ENCODE measurements around the gene SRGAP2C.
"Not testable (repeated sequence)": the region's sequence is repeated elsewhere in the genome, so short reads cannot be mapped to it uniquely, and the experiment has no call there.

SRGAP2C gene

GRCh38 chr1:121386319-121386948 lies 201.7 kb downstream of the SRGAP2C start:
- not testable (repeated sequence) for DNase-seq

GRCh38 chr1:121389895-121390560 lies 205.3 kb downstream of the SRGAP2C start:
- not testable (repeated sequence) for DNase-seq

GRCh38 chr1:121392130-121392529 lies 207.4 kb downstream of the SRGAP2C start:
- not testable (repeated sequence) for DNase-seq

GRCh38 chr1:121395718-121396201 lies 211.0 kb downstream of the SRGAP2C start:
- not testable (repeated sequence) for DNase-seq

- peak in 1 of 2 donors; percentile 27 for DNase-seq
Measured at GRCh38 chr1:121396335-121397081, 211.7 kb downstream of the SRGAP2C start.

- DNase-seq = not testable (repeated sequence)
Measured at GRCh38 chr1:121397101-121397500, 212.3 kb downstream of the SRGAP2C start.

- not testable (repeated sequence) for DNase-seq
Measured at GRCh38 chr1:121399193-121399592, 214.4 kb downstream of the SRGAP2C start.

- DNase-seq = not testable (repeated sequence)
Measured at GRCh38 chr1:121400108-121400507, 215.3 kb downstream of the SRGAP2C start.

GRCh38 chr1:121400541-121401310 lies 216.0 kb downstream of the SRGAP2C start:
- DNase-seq = not testable (repeated sequence)

- not testable (repeated sequence) for DNase-seq
Measured at GRCh38 chr1:121401375-121401955, 216.7 kb downstream of the SRGAP2C start.

GRCh38 chr1:121403254-121403653 lies 218.5 kb downstream of the SRGAP2C start:
- DNase-seq = not testable (repeated sequence)

GRCh38 chr1:121408354-121408753 lies 223.6 kb downstream of the SRGAP2C start:
- DNase-seq = no peak

GRCh38 chr1:121413821-121414220 lies 229.0 kb downstream of the SRGAP2C start:
- DNase-seq = no peak

- no peak for DNase-seq
Measured at GRCh38 chr1:121414905-121415304, 230.1 kb downstream of the SRGAP2C start.

GRCh38 chr1:121417325-121417923 lies 232.6 kb downstream of the SRGAP2C start:
- no peak for DNase-seq

- DNase-seq = no peak
Measured at GRCh38 chr1:121418369-121419049, 233.7 kb downstream of the SRGAP2C start.

- DNase-seq = not testable (repeated sequence)
Measured at GRCh38 chr1:121419050-121419615, 234.4 kb downstream of the SRGAP2C start.

- not testable (repeated sequence) for DNase-seq
Measured at GRCh38 chr1:121421490-121421889, 236.7 kb downstream of the SRGAP2C start.

GRCh38 chr1:121423956-121424355 lies 239.2 kb downstream of the SRGAP2C start:
- not testable (repeated sequence) for DNase-seq

- not testable (repeated sequence) for DNase-seq
Measured at GRCh38 chr1:121433517-121433916, 248.7 kb downstream of the SRGAP2C start.

- not testable (repeated sequence) for DNase-seq
Measured at GRCh38 chr1:121438862-121439261, 254.1 kb downstream of the SRGAP2C start.

Measured in stimulated activated CD4-positive, alpha-beta T cell treated with anti-CD3 and anti-CD28 coated beads, Interleukin-2, amount 100 ng/mL, for 24 hours (primary cell).